HK-2 (cell line): ENCODE data around the gene LONP1.
"Not testable (repeated sequence)": the region's sequence is repeated elsewhere in the genome, so short reads cannot be mapped to it uniquely, and the experiment has no call there.

Source experiments
- DNase-seq: peaks from one replicate; pipeline ENCODE4 v3.0.0-alpha.2; 2018; ENCODE audit not compliant: unreplicated experiment

LONP1 gene

GRCh38 chr19:5711713-5712161 lies 8.2 kb downstream of the LONP1 start:
- no peak for DNase-seq

- DNase-seq = no peak
These were observed 8.9 kb downstream of the LONP1 start for GRCh38 chr19:5711025-5711424.

- DNase-seq = no peak
These were observed 12.1 kb downstream of the LONP1 start for GRCh38 chr19:5707576-5708575.

GRCh38 chr19:5706876-5707573 lies 12.9 kb downstream of the LONP1 start:
- no peak for DNase-seq

GRCh38 chr19:5705552-5705951 lies 14.4 kb downstream of the LONP1 start:
- DNase-seq = no peak

- no peak for DNase-seq
These were observed 15.8 kb downstream of the LONP1 start for GRCh38 chr19:5703819-5704818.

GRCh38 chr19:5702053-5702410 lies 17.9 kb downstream of the LONP1 start:
- not testable (repeated sequence) for DNase-seq

- no peak for DNase-seq
These were observed 19.4 kb downstream of the LONP1 start for GRCh38 chr19:5700455-5701092.

- no peak for DNase-seq
These were observed 21.1 kb downstream of the LONP1 start for GRCh38 chr19:5698635-5699422.

GRCh38 chr19:5697890-5698634 lies 21.9 kb downstream of the LONP1 start:
- DNase-seq = no peak

GRCh38 chr19:5697022-5697889 lies 22.7 kb downstream of the LONP1 start:
- DNase-seq = no peak

GRCh38 chr19:5696196-5697021 lies 23.5 kb downstream of the LONP1 start:
- DNase-seq = no peak

- DNase-seq = no peak
These were observed 24.2 kb downstream of the LONP1 start for GRCh38 chr19:5695649-5696195.

GRCh38 chr19:5694956-5695648 lies 24.8 kb downstream of the LONP1 start:
- DNase-seq = no peak

- DNase-seq = no peak
These were observed 25.6 kb downstream of the LONP1 start for GRCh38 chr19:5694167-5694955.
